Trophoblast cell (in vitro differentiated cells and primary cell): ENCODE measurements around the gene BRD9.

Experiments
- DNase-seq, 2 donors: peaks; one replicate each; pipeline ENCODE4 v3.0.0-alpha.2; 2016
- H2AFZ ChIP-seq: 2 replicates; pipeline ENCODE4 v1.6.1; 2013; ENCODE audit warnings: low read length, moderate library complexity, mild to moderate bottlenecking; ENCODE audit not compliant: insufficient read depth, poor library complexity
- H2AK5ac ChIP-seq: 2 replicates; pipeline ENCODE4 v1.6.1; 2013; ENCODE audit warnings: mild to moderate bottlenecking, low read length
- H2BK120ac ChIP-seq: 2 replicates; pipeline ENCODE4 v1.6.1; 2013; ENCODE audit warnings: low read length, mild to moderate bottlenecking, moderate library complexity; ENCODE audit not compliant: insufficient read depth, poor library complexity
- H2BK12ac ChIP-seq: 2 replicates; pipeline ENCODE4 v1.6.1; 2013; ENCODE audit warnings: mild to moderate bottlenecking, low read length, moderate library complexity
- H2BK5ac ChIP-seq: 2 replicates; pipeline ENCODE4 v1.6.1; 2013; ENCODE audit warnings: low read length, low read depth, moderate library complexity, mild to moderate bottlenecking; ENCODE audit not compliant: poor library complexity
- H3K14ac ChIP-seq: 2 replicates; pipeline ENCODE4 v1.6.1; 2013; ENCODE audit warnings: mild to moderate bottlenecking, low read length
- H3K18ac ChIP-seq: 2 replicates; pipeline ENCODE4 v1.6.1; 2013; ENCODE audit warnings: mild to moderate bottlenecking, low read length
- H3K23ac ChIP-seq: 2 replicates; pipeline ENCODE4 v1.6.1; 2013; ENCODE audit warnings: low read length
- H3K27ac ChIP-seq: 2 replicates; pipeline ENCODE4 v1.5.1; 2013; ENCODE audit warnings: low read depth, mild to moderate bottlenecking, inconsistent platforms, low read length, moderate library complexity
- H3K27me3 ChIP-seq: 2 replicates; pipeline ENCODE4 v1.6.1; 2013; ENCODE audit warnings: inconsistent platforms, mild to moderate bottlenecking, low read length, moderate library complexity; ENCODE audit not compliant: insufficient read depth
- H3K36me3 ChIP-seq, 2 experiments: 1 replicate in 1 of 2; 2 replicates in 1 of 2; pipeline ENCODE4 v1.6.1; 2013; ENCODE audit warnings: low read length in 2 of 2, mild to moderate bottlenecking in 2 of 2, moderate library complexity in 1 of 2; ENCODE audit not compliant: insufficient read depth in 2 of 2, control insufficient read depth in 1 of 2
- H3K4ac ChIP-seq: 2 replicates; pipeline ENCODE4 v1.6.1; 2013; ENCODE audit warnings: low read depth, mild to moderate bottlenecking, low read length, moderate library complexity
- H3K4me1 ChIP-seq, 2 experiments: 1 replicate in 1 of 2; 2 replicates in 1 of 2; pipeline ENCODE4 v1.6.1; 2013; ENCODE audit warnings: low read length in 2 of 2, mild to moderate bottlenecking in 2 of 2, moderate library complexity in 1 of 2; ENCODE audit not compliant: insufficient read depth in 2 of 2, control insufficient read depth in 1 of 2
- H3K4me2 ChIP-seq: 2 replicates; pipeline ENCODE4 v1.6.1; 2013; ENCODE audit warnings: inconsistent platforms, mild to moderate bottlenecking, low read length, moderate library complexity
- H3K4me3 ChIP-seq: 2 replicates; pipeline ENCODE4 v1.5.1; 2013; ENCODE audit warnings: mild to moderate bottlenecking, low read depth, low read length, inconsistent platforms
- H3K79me1 ChIP-seq: one replicate; pipeline ENCODE4 v1.6.1; 2013; ENCODE audit warnings: low read length
- H3K79me2 ChIP-seq: 2 replicates; pipeline ENCODE4 v1.6.1; 2013; ENCODE audit warnings: low read length, mild to moderate bottlenecking; ENCODE audit not compliant: control insufficient read depth, insufficient read depth, poor library complexity
- H3K9ac ChIP-seq: 2 replicates; pipeline ENCODE4 v1.6.1; 2013; ENCODE audit warnings: mild to moderate bottlenecking, low read length
- H3K9me3 ChIP-seq: 2 replicates; pipeline ENCODE4 v1.6.1; 2013; ENCODE audit warnings: low read depth, mild to moderate bottlenecking, control low read depth, inconsistent platforms, low read length; ENCODE audit not compliant: insufficient read depth
- H4K12ac ChIP-seq: 2 replicates; pipeline ENCODE4 v1.6.1; 2013; ENCODE audit warnings: low read depth, mild to moderate bottlenecking, low read length, moderate library complexity
- H4K8ac ChIP-seq: 2 replicates; pipeline ENCODE4 v1.6.1; 2013; ENCODE audit warnings: low read depth, mild to moderate bottlenecking, low read length, moderate library complexity
- H4K91ac ChIP-seq: one replicate; pipeline ENCODE4 v1.6.1; 2013; ENCODE audit warnings: low read depth, mild to moderate bottlenecking, low read length, moderate library complexity
- WGBS: extraction: QIAGEN DNeasy Blood & Tissue Kit; methylation state at CpG from one replicate; pipeline ENCODE4 v1.1.7; 2013; ENCODE audit warnings: missing lambda C conversion rate; ENCODE audit not compliant: insufficient read length, insufficient coverage; ENCODE audit errors: extremely low coverage; 5-methylcytosine and 5-hydroxymethylcytosine counted together

BRD9 gene

GRCh38 chr5:886036-886435 lies 6.6 kb downstream of the BRD9 start:
- H3K4me3 ChIP-seq, result no peak overlapping the region
- no peaks in the 10 kb centered on the region for H3K79me1 ChIP-seq
- no peak overlapping the region for H4K12ac ChIP-seq
- no peak overlapping the region for H3K18ac ChIP-seq
- H3K23ac ChIP-seq, result no peak overlapping the region
- no peak overlapping the region for H2BK5ac ChIP-seq
- H3K4ac ChIP-seq, result no peak overlapping the region
- WGBS, result no CpG with 5 or more reads among the region's 13 CpGs
- H3K27me3 ChIP-seq, result no peaks in the 10 kb centered on the region
- no peak overlapping the region for H4K8ac ChIP-seq
- no peak overlapping the region for H2BK12ac ChIP-seq
- no peak overlapping the region for H2AK5ac ChIP-seq
- H3K9me3 ChIP-seq, result no peaks in the 10 kb centered on the region
- no peak overlapping the region for H2BK120ac ChIP-seq
- H3K14ac ChIP-seq, result no peak overlapping the region
- H3K36me3 ChIP-seq, result peaks cover 75 to 91% of the 10 kb centered on the region in 2 experiments
- H3K27ac ChIP-seq, result no peak overlapping the region
- no peak overlapping the region for H4K91ac ChIP-seq
- peaks cover 1% of the 10 kb centered on the region for H3K79me2 ChIP-seq
- no peak overlapping the region for H2AFZ ChIP-seq
- H3K4me1 ChIP-seq, result peaks cover 0 to under 1% of the 10 kb centered on the region in 2 experiments
- no peak overlapping the region for H3K9ac ChIP-seq
- H3K4me2 ChIP-seq, result no peak overlapping the region
- DNase-seq, result no peak

GRCh38 chr5:885529-885928 lies 7.1 kb downstream of the BRD9 start:
- H4K91ac ChIP-seq, result no peak overlapping the region
- H2BK120ac ChIP-seq, result no peak overlapping the region
- no peak overlapping the region for H3K23ac ChIP-seq
- H3K9ac ChIP-seq, result no peak overlapping the region
- no peak overlapping the region for H3K4ac ChIP-seq
- H3K79me1 ChIP-seq, result no peaks in the 10 kb centered on the region
- WGBS, result no CpG with 5 or more reads among the region's 13 CpGs
- no peak for DNase-seq
- no peak overlapping the region for H2BK5ac ChIP-seq
- H3K14ac ChIP-seq, result no peak overlapping the region
- peaks cover 77 to 91% of the 10 kb centered on the region in 2 experiments for H3K36me3 ChIP-seq
- H2BK12ac ChIP-seq, result no peak overlapping the region
- no peak overlapping the region for H3K4me3 ChIP-seq
- H3K4me1 ChIP-seq, result no peaks in the 10 kb centered on the region
- H3K27ac ChIP-seq, result no peak overlapping the region
- H2AFZ ChIP-seq, result no peak overlapping the region
- no peak overlapping the region for H4K8ac ChIP-seq
- H3K9me3 ChIP-seq, result no peaks in the 10 kb centered on the region
- H3K18ac ChIP-seq, result no peak overlapping the region
- no peaks in the 10 kb centered on the region for H3K79me2 ChIP-seq
- no peak overlapping the region for H3K4me2 ChIP-seq
- no peaks in the 10 kb centered on the region for H3K27me3 ChIP-seq
- H2AK5ac ChIP-seq, result no peak overlapping the region
- H4K12ac ChIP-seq, result no peak overlapping the region

- Histone ChIP-seq H3K79me2 (no peaks in the 10 kb centered on the region), H2BK5ac (no peak overlapping the region), H3K4me2 (no peak overlapping the region), H3K4me1 (no peaks in the 10 kb centered on the region), H4K12ac (peak overlapping the region; percentile 10), H3K9ac (no peak overlapping the region), H3K18ac (no peak overlapping the region), H3K27ac (no peak overlapping the region), H3K79me1 (no peaks in the 10 kb centered on the region), H3K27me3 (no peaks in the 10 kb centered on the region), H3K23ac (no peak overlapping the region), H3K36me3 (peaks cover 74 to 88% of the 10 kb centered on the region in 2 experiments), H3K14ac (no peak overlapping the region), H3K9me3 (no peaks in the 10 kb centered on the region), H2BK120ac (no peak overlapping the region), H4K8ac (no peak overlapping the region), H2AK5ac (no peak overlapping the region), H2BK12ac (no peak overlapping the region), H4K91ac (no peak overlapping the region), H3K4ac (no peak overlapping the region), H2AFZ (no peak overlapping the region), H3K4me3 (no peak overlapping the region)
- DNase-seq, result no peak
- no CpG with 5 or more reads among the region's 18 CpGs for WGBS
Measured at GRCh38 chr5:885127-885442, 7.5 kb downstream of the BRD9 start.

- Histone ChIP-seq H3K79me1 (no peaks in the 10 kb centered on the region), H3K4ac (peak overlapping the region; percentile 7), H3K9me3 (no peaks in the 10 kb centered on the region), H2AFZ (no peak overlapping the region), H4K8ac (no peak overlapping the region), H4K12ac (peak overlapping the region; percentile 10), H4K91ac (no peak overlapping the region), H3K4me3 (no peak overlapping the region), H3K36me3 (peaks cover 71 to 82% of the 10 kb centered on the region in 2 experiments), H3K27me3 (no peaks in the 10 kb centered on the region), H3K18ac (no peak overlapping the region), H2BK5ac (no peak overlapping the region), H3K9ac (no peak overlapping the region), H2BK12ac (no peak overlapping the region), H2BK120ac (no peak overlapping the region), H2AK5ac (no peak overlapping the region), H3K27ac (no peak overlapping the region), H3K4me2 (no peak overlapping the region), H3K79me2 (no peaks in the 10 kb centered on the region), H3K14ac (no peak overlapping the region), H3K4me1 (no peaks in the 10 kb centered on the region), H3K23ac (no peak overlapping the region)
- no peak for DNase-seq
- no CpG with 5 or more reads among the region's 16 CpGs for WGBS
Measured at GRCh38 chr5:884345-885126, 8.1 kb downstream of the BRD9 start.
